ENCODE measurements around the gene RYR1. TPM values are rescaled to one million over a fixed set of nuclear protein-coding genes. Genes with fewer than 3 reads are reported as not detected.
"Not testable (repeated sequence)": the region's sequence is repeated elsewhere in the genome, so short reads cannot be mapped to it uniquely, and the experiment has no call there.

RYR1 gene
- total and polyA plus RNA-seq, 2 donors from 2014 or later: 0.69 to 2.8 TPM

DNA sequence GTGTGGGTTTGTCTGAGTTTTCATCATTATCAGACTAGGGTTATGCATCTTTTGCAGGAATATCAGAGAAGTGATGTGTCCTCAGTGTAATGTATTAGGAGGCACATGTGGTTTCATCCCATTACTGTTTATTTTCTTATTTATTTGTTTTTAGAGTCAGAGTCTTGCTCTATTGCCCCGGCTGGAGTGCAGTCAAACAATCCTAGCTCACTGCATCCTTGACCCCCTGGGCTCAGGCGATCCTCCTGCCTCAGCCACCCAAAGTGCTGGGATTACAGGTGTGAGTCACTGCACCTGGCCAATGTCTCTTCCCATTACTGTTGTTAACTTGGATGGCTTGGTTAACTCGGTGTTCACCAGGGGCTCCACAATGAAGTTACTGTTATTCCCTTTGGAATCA, 116.9 kb downstream of the RYR1 start:
- H3K4me3 ChIP-seq (ENCODE audit: low read length in 3 of 3): no peak overlapping the region
- H3K27ac ChIP-seq (ENCODE audit: low read depth in 2 of 2, low read length in 2 of 2): no peak overlapping the region
- no peak overlapping the region for H3K9ac ChIP-seq (ENCODE audit: low read length in 3 of 3)
- no peaks in the 10 kb centered on the region for H3K27me3 ChIP-seq (ENCODE audit: control insufficient read depth, insufficient read depth, low read length)
- no peaks in the 10 kb centered on the region for H3K4me1 ChIP-seq (ENCODE audit: control insufficient read depth in 2 of 3, insufficient read depth in 2 of 3, low read depth in 1 of 3, low read length in 3 of 3)
- FAIRE-seq (no peak), DNase-seq (no peak)
- H3K36me3 ChIP-seq (ENCODE audit: control insufficient read depth in 2 of 3, insufficient read depth in 3 of 3, low read length in 3 of 3): no peaks in the 10 kb centered on the region
- TF ChIP-seq, protein P1, sequence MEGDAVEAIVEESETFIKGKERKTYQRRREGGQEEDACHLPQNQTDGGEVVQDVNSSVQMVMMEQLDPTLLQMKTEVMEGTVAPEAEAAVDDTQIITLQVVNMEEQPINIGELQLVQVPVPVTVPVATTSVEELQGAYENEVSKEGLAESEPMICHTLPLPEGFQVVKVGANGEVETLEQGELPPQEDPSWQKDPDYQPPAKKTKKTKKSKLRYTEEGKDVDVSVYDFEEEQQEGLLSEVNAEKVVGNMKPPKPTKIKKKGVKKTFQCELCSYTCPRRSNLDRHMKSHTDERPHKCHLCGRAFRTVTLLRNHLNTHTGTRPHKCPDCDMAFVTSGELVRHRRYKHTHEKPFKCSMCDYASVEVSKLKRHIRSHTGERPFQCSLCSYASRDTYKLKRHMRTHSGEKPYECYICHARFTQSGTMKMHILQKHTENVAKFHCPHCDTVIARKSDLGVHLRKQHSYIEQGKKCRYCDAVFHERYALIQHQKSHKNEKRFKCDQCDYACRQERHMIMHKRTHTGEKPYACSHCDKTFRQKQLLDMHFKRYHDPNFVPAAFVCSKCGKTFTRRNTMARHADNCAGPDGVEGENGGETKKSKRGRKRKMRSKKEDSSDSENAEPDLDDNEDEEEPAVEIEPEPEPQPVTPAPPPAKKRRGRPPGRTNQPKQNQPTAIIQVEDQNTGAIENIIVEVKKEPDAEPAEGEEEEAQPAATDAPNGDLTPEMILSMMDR (IDR thresholded peaks at IDR 0.05; ENCODE audit: borderline replicate concordance, extremely low read depth, insufficient read depth): no peak
- no peaks in the 10 kb centered on the region for H3K9me3 ChIP-seq (ENCODE audit: control insufficient read depth in 2 of 3, insufficient read depth in 1 of 3, low read length in 3 of 3)
- intact Hi-C loops (cut with DNase I): no loop called here

DNA sequence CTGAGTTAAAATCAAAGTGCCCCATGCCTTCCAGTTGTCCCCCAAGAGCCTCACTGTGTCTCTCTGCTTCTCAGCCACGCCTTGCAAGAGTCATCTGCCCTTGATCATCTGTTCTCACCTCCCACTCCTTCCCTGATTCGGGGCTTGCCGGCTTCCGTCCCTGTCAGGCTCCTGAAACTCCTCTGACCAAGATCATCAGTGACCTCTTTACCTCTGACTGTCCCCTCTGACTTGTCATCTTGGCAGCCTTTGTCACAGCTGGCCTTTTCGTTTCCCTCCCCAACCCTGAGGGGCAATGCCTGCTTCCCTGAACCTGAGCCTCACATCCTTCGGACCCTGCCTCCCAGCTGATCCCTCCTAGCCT, 117.9 kb downstream of the RYR1 start:
- H3K9me3 ChIP-seq (ENCODE audit: control insufficient read depth in 2 of 3, insufficient read depth in 1 of 3, low read length in 3 of 3): no peaks in the 10 kb centered on the region
- H3K4me1 ChIP-seq (ENCODE audit: control insufficient read depth in 2 of 3, insufficient read depth in 2 of 3, low read depth in 1 of 3, low read length in 3 of 3): no peaks in the 10 kb centered on the region
- no peaks in the 10 kb centered on the region for H3K36me3 ChIP-seq (ENCODE audit: control insufficient read depth in 2 of 3, insufficient read depth in 3 of 3, low read length in 3 of 3)
- TF ChIP-seq, protein P1 (IDR thresholded peaks at IDR 0.05; ENCODE audit: borderline replicate concordance, extremely low read depth, insufficient read depth): no peak
- DNase-seq: no peak
- intact Hi-C loops (cut with DNase I): no loop called here
- H3K9ac ChIP-seq (ENCODE audit: low read length in 3 of 3): no peak overlapping the region
- no peak for FAIRE-seq
- H3K27me3 ChIP-seq (ENCODE audit: control insufficient read depth, insufficient read depth, low read length): no peaks in the 10 kb centered on the region
- H3K4me3 ChIP-seq (ENCODE audit: low read length in 3 of 3): no peak overlapping the region
- H3K27ac ChIP-seq (ENCODE audit: low read depth in 2 of 2, low read length in 2 of 2): no peak overlapping the region

DNA sequence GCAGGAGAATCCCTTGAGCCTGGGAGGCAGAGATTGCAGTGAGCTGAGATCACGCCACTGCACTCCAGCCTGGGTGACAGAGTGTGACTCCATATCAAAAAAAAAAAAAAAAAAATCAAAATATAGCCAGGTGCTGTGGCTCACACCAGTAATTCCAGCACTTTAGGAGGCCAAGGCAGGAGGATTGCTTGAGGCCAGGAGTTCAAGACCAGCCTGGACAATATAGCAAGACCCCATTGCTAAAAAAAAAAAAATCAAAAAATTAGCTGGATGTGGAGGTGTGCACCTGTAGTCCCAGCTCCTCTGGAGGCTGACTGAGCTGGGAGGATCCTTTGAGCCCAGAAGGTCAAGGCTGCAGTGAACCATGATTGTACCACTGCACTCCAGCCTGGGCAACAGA, 119.7 kb downstream of the RYR1 start:
- H3K4me1 ChIP-seq (ENCODE audit: control insufficient read depth in 2 of 3, insufficient read depth in 2 of 3, low read depth in 1 of 3, low read length in 3 of 3); FAIRE-seq; DNase-seq; H3K27me3 ChIP-seq (ENCODE audit: control insufficient read depth, insufficient read depth, low read length); H3K9me3 ChIP-seq (ENCODE audit: control insufficient read depth in 2 of 3, insufficient read depth in 1 of 3, low read length in 3 of 3); H3K4me3 ChIP-seq (ENCODE audit: low read length in 3 of 3); H3K9ac ChIP-seq (ENCODE audit: low read length in 3 of 3); H3K36me3 ChIP-seq (ENCODE audit: control insufficient read depth in 2 of 3, insufficient read depth in 3 of 3, low read length in 3 of 3); intact Hi-C loops (cut with DNase I); H3K27ac ChIP-seq (ENCODE audit: low read depth in 2 of 2, low read length in 2 of 2): not testable (repeated sequence)

DNA sequence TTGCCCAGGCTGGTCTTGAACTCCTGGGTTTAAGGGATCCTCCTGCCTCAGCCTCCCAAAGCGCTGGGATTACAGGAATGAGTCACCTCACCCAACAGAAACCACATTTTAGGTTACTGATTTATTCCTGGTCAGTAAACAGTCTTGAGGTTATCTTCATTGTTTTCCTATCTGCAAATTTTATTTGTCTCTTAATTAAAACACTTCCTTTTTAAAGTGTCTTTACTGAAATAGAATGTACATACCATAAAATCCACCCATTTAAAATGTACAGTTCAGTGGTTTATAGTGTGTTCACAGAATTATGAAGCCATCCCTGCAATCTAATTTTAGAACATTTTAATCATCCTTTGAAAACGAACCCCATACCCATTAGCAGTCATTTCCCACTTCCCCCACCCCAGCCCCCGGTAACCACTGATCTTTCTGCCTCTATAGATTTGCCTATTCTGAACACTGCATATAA, 121.2 kb downstream of the RYR1 start:
- FAIRE-seq (no peak), DNase-seq (no peak)

More for the DNA sequence above, 121.2 kb downstream of the RYR1 start:
- H3K27ac ChIP-seq (ENCODE audit: low read depth in 2 of 2, low read length in 2 of 2): no peak overlapping the region
- no peaks in the 10 kb centered on the region for H3K27me3 ChIP-seq (ENCODE audit: control insufficient read depth, insufficient read depth, low read length)
- no peak overlapping the region for H3K4me3 ChIP-seq (ENCODE audit: low read length in 3 of 3)
- no peak overlapping the region for H3K9ac ChIP-seq (ENCODE audit: low read length in 3 of 3)
- H3K4me1 ChIP-seq (ENCODE audit: control insufficient read depth in 2 of 3, insufficient read depth in 2 of 3, low read depth in 1 of 3, low read length in 3 of 3): no peaks in the 10 kb centered on the region
- intact Hi-C loops (cut with DNase I): no loop called here
- TF ChIP-seq, protein P1 (IDR thresholded peaks at IDR 0.05; ENCODE audit: borderline replicate concordance, extremely low read depth, insufficient read depth): no peak
- no peaks in the 10 kb centered on the region for H3K36me3 ChIP-seq (ENCODE audit: control insufficient read depth in 2 of 3, insufficient read depth in 3 of 3, low read length in 3 of 3)
- H3K9me3 ChIP-seq (ENCODE audit: control insufficient read depth in 2 of 3, insufficient read depth in 1 of 3, low read length in 3 of 3): no peaks in the 10 kb centered on the region
